Measurements from ENCODE around the gene PHKA2. TPM values are rescaled to one million over a fixed set of nuclear protein-coding genes. Genes with fewer than 3 reads are reported as not detected.

Gene PHKA2
- total RNA-seq, 4 donors from 2014 or later, result 18.0 to 32.7 (median 26.6) TPM

DNA sequence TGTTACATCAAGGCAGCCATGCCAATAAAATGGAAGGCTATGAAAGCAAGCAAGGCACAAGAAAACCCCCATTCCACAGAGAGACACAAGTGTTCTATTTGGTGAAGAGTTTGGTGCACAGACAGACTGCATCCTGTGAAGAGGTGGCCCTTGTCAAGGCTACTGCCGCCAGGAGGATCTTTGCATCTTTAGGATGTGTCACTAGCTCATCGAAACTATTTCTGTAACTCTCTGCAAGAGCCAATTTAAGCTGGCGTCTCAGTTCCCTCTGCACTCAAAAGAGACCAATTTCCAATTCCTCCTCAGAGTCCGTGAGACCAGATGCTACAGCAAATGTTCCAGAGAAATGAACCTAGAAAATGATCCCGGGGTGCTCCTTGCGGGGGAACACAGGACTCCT is 91.0 kb downstream of the PHKA2 start:
- Histone ChIP-seq H3K36me3 (peaks cover 0 to 11% (median 0%) of the 10 kb centered on the region in 3 donors), H3K4me3 (no peak overlapping the region), H3K4me1 (peaks cover 0 to 8% (median 3%) of the 10 kb centered on the region in 4 donors), H3K27ac (no peak overlapping the region), H3K9me3 (no peaks in the 10 kb centered on the region), H3K27me3 (no peaks in the 10 kb centered on the region)
- TF ChIP-seq EP300 (IDR thresholded peaks at IDR 0.05), result no peak
- TF ChIP-seq, protein P1, sequence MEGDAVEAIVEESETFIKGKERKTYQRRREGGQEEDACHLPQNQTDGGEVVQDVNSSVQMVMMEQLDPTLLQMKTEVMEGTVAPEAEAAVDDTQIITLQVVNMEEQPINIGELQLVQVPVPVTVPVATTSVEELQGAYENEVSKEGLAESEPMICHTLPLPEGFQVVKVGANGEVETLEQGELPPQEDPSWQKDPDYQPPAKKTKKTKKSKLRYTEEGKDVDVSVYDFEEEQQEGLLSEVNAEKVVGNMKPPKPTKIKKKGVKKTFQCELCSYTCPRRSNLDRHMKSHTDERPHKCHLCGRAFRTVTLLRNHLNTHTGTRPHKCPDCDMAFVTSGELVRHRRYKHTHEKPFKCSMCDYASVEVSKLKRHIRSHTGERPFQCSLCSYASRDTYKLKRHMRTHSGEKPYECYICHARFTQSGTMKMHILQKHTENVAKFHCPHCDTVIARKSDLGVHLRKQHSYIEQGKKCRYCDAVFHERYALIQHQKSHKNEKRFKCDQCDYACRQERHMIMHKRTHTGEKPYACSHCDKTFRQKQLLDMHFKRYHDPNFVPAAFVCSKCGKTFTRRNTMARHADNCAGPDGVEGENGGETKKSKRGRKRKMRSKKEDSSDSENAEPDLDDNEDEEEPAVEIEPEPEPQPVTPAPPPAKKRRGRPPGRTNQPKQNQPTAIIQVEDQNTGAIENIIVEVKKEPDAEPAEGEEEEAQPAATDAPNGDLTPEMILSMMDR (IDR thresholded peaks at IDR 0.05), result no peak
- TF ChIP-seq POLR2A (IDR thresholded peaks at IDR 0.05), result no peak
- WGBS, 2 donors, result 89 to 98% methylated on average over 5 to 6 of the region's 6 CpGs
- DNase-seq (ENCODE audit: low spot score in 2 of 2), result no peak

DNA sequence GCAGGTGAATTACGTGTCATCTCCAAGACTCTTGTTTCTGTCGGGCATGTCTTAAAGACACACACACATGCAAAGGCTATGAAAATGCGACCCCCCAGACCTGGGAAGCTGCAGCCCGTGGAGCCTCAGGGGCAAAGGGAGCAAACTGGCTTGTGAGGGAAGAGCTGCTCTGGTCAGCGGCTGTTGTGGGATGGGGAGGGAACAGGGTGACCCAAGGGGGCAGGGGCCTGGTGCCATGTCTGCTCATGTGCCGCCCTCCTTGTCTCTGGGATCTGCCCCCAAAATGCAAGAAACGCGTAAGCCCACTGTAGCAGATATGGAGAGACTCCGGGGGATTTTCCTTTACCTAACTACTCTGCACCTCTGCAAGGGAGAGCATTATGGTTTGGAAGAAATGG is 92.4 kb downstream of the PHKA2 start:
- H3K27ac ChIP-seq, result no peak overlapping the region
- H3K4me1 ChIP-seq, result peaks cover 0 to 17% (median 3%) of the 10 kb centered on the region in 4 donors
- no peaks in the 10 kb centered on the region for H3K27me3 ChIP-seq
- H3K9me3 ChIP-seq, result no peaks in the 10 kb centered on the region
- WGBS, 2 donors, result 84 to 92% methylated on average over 9 of the region's 9 CpGs
- no peak for DNase-seq (ENCODE audit: low spot score in 2 of 2)
- TF ChIP-seq EP300 (IDR thresholded peaks at IDR 0.05) (no peak), POLR2A (IDR thresholded peaks at IDR 0.05) (no peak)
- TF ChIP-seq, protein P1 (IDR thresholded peaks at IDR 0.05), result no peak
- H3K36me3 ChIP-seq, result peaks cover 0 to 11% (median 0%) of the 10 kb centered on the region in 3 donors
- no peak overlapping the region for H3K4me3 ChIP-seq

DNA sequence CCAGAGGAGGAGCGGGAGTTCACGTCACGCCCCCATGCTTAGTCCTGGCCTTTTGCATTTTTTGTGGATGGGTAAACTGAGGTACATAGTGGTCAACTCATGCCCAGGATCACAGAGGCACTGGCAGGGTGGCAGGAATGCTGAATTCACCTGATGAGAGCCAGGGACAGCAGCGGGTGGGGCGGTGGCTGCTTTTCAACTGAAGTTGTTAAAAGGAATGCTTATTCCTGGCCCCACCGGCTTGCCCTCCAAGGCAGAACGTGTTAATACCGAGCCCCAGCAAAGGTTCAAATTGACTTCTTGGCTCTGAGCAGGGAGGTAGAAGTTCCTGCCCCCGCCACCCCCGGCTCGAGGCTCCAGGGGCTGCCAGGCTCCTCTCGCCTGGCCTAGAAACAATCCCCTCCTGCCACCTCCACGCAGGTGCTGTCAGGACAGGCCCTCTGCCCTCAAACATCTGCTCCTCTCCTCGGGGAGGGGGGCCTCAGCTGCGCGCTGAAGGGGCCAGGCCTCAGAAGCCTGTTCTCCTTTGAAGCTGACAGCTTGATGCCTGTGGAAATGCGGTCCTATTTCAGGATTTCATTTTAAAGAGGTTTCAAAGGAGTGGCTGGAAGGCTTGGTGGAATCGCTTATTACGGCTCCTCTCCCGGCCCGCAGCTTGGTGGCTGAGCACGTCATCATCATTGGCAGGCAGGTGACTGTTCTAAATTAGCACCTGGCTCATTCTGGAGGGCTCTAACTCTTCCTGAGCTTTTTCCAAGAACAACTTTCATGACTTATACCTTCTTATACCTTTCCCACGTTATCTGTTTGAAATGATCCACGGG is 93.0 kb downstream of the PHKA2 start:
- peaks cover 0 to 11% (median 0%) of the 10 kb centered on the region in 3 donors for H3K36me3 ChIP-seq
- no peaks in the 10 kb centered on the region for H3K27me3 ChIP-seq
- TF ChIP-seq POLR2A (IDR thresholded peaks at IDR 0.05), result no peak
- no peak for TF ChIP-seq EP300 (IDR thresholded peaks at IDR 0.05)
- TF ChIP-seq, protein P1 (IDR thresholded peaks at IDR 0.05), result no peak
- no peak overlapping the region for H3K27ac ChIP-seq
- H3K9me3 ChIP-seq, result no peaks in the 10 kb centered on the region
- no peak for DNase-seq (ENCODE audit: low spot score in 2 of 2)
- WGBS, 2 donors, result 76 to 94% methylated on average over 14 to 24 of the region's 24 CpGs
- H3K4me3 ChIP-seq, result no peak overlapping the region
- peaks cover 0 to 17% (median under 1%) of the 10 kb centered on the region in 4 donors for H3K4me1 ChIP-seq

DNA sequence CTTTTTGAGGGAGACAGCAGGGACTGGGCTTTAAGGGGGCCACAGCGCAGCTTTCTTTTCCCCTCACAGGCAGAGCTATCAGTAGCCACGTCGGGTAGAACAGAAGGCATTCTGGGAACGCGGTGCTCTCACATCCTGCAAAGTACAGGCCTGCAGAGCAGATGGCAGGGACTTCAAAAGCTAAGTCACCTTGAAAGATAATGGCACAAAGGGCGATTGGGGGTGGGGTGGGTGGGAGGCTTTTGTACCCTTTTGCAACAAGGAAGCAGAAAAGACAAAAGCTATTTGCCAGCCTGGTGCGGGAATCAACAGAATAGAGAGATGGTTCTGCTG is 93.9 kb downstream of the PHKA2 start:
- TF ChIP-seq, protein P1 (IDR thresholded peaks at IDR 0.05), result no peak
- TF ChIP-seq EP300 (IDR thresholded peaks at IDR 0.05) (no peak), POLR2A (IDR thresholded peaks at IDR 0.05) (no peak)
- WGBS, 2 donors, result 68 to 78% methylated on average over 6 to 7 of the region's 7 CpGs
- Histone ChIP-seq H3K4me3 (no peak overlapping the region), H3K36me3 (peaks cover 0 to 11% (median 0%) of the 10 kb centered on the region in 3 donors), H3K9me3 (no peaks in the 10 kb centered on the region), H3K4me1 (peaks cover 0 to 21% (median 0%) of the 10 kb centered on the region in 4 donors), H3K27ac (no peak overlapping the region), H3K27me3 (no peaks in the 10 kb centered on the region)
- DNase-seq (ENCODE audit: low spot score in 2 of 2), result no peak

DNA sequence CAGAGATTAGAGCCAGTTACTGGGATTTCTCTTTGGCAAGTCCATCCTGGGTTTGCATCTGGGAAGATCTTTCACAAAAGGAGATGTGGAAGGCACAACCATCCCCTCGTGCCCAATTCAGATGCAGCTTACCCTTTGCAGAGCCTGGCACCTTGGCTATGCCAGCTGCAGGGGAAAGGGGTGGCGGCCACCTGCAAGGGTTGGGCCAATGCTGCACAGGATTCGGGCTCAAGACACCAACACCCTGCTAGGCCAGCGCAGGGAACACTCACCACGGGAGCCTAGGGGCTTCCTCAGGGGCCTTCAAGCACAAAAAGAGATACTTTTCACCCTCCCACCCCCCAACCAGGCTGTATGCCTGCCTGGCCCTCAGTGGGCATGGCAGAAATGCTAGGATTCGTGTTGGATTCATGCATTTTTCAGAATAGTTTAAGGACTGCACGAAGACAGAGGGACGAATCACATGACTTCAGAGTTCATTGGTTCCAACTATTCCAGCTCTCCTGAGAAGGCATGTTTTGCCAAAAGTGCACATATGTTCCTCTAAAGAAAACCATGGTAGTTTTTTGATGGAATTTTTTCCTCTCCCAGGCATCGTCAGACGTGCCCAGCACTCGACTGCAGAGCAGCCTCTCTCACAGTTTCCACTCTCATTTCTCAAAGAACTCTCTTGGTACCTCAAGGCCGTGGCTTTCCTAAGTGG is 94.4 kb downstream of the PHKA2 start:
- no peak for TF ChIP-seq POLR2A (IDR thresholded peaks at IDR 0.05)
- TF ChIP-seq, protein P1 (IDR thresholded peaks at IDR 0.05), result no peak
- TF ChIP-seq EP300 (IDR thresholded peaks at IDR 0.05), result no peak
- WGBS, 2 donors, result 74 to 83% methylated on average over 10 to 12 of the region's 12 CpGs
- Histone ChIP-seq H3K27me3 (no peaks in the 10 kb centered on the region), H3K36me3 (peaks cover 0 to 7% (median 0%) of the 10 kb centered on the region in 3 donors), H3K4me1 (peaks cover 0 to 21% (median 0%) of the 10 kb centered on the region in 4 donors), H3K27ac (no peak overlapping the region), H3K9me3 (no peaks in the 10 kb centered on the region), H3K4me3 (no peak overlapping the region)
- no peak for DNase-seq (ENCODE audit: low spot score in 2 of 2)
